ENCODE results near the gene PRODH2.

The PRODH2 gene

DNA sequence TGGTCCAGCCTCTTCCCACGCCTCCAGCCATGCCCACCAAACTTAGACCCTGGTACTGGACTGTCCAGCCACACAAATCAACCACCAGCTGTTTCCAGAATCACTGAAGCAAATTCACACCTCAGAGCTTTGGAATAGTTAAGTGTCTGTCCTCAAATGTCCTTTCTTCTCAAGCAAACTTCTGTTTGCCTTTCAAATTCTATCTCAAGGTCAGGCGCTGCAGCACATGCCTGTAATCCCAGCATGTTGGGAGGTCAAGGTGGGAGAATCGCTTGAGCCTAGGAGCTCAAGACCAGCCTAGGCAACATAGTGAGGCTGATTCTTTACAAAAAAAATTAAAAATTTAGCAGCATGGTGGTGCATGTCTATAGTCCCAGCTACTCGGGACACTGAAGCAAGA, 19.4 kb upstream of the PRODH2 start:
- TF ChIP-seq, protein P1, sequence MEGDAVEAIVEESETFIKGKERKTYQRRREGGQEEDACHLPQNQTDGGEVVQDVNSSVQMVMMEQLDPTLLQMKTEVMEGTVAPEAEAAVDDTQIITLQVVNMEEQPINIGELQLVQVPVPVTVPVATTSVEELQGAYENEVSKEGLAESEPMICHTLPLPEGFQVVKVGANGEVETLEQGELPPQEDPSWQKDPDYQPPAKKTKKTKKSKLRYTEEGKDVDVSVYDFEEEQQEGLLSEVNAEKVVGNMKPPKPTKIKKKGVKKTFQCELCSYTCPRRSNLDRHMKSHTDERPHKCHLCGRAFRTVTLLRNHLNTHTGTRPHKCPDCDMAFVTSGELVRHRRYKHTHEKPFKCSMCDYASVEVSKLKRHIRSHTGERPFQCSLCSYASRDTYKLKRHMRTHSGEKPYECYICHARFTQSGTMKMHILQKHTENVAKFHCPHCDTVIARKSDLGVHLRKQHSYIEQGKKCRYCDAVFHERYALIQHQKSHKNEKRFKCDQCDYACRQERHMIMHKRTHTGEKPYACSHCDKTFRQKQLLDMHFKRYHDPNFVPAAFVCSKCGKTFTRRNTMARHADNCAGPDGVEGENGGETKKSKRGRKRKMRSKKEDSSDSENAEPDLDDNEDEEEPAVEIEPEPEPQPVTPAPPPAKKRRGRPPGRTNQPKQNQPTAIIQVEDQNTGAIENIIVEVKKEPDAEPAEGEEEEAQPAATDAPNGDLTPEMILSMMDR (IDR thresholded peaks at IDR 0.05; ENCODE audit: low read depth, low read length): no peak
- Histone ChIP-seq H3K27me3 (peaks cover 39% of the 10 kb centered on the region), H3K4me3 (ENCODE audit: low read depth, low read length) (no peak overlapping the region), H3K4me1 (no peaks in the 10 kb centered on the region), H3K9me3 (no peaks in the 10 kb centered on the region), H3K36me3 (no peaks in the 10 kb centered on the region)
- DNase-seq: no peak

DNA sequence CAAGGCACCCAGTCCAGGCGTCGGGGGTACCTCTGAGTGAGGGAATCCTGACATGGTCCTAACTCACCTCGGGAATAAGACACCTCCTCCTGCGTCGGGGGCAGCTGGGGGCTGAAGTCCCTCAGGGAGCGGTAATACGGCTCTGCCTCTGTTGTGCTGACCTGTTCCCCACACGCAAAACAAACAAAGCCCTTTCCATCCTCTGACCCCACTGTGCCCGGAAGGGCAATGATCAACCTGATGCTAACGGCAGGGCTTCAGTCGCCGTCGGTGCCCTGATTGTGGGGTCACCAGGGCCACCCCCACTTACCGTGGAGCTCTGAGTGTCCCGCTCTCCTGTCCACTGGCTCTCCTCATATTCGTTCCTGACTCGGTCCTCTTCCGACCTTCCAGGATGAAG, 18.3 kb upstream of the PRODH2 start:
- peaks cover 33% of the 10 kb centered on the region for H3K27me3 ChIP-seq
- H3K4me1 ChIP-seq: no peaks in the 10 kb centered on the region
- no peak for DNase-seq
- no peak overlapping the region for H3K4me3 ChIP-seq (ENCODE audit: low read depth, low read length)
- no peaks in the 10 kb centered on the region for H3K9me3 ChIP-seq
- TF ChIP-seq, protein P1 (IDR thresholded peaks at IDR 0.05; ENCODE audit: low read depth, low read length): no peak
- H3K36me3 ChIP-seq: no peaks in the 10 kb centered on the region

GRCh38 chr19:35828692-35829301, 16.2 kb upstream of the PRODH2 start:
- no peaks in the 10 kb centered on the region for H3K9me3 ChIP-seq
- H3K4me3 ChIP-seq (ENCODE audit: low read depth, low read length): no peak overlapping the region
- H3K4me1 ChIP-seq: no peaks in the 10 kb centered on the region
- H3K27me3 ChIP-seq: peaks cover 23% of the 10 kb centered on the region
- TF ChIP-seq, protein P1 (IDR thresholded peaks at IDR 0.05; ENCODE audit: low read depth, low read length): no peak
- no peak for DNase-seq
- no peaks in the 10 kb centered on the region for H3K36me3 ChIP-seq

GRCh38 chr19:35824150-35824549, 11.5 kb upstream of the PRODH2 start:
- TF ChIP-seq, protein P1 (IDR thresholded peaks at IDR 0.05; ENCODE audit: low read depth, low read length): no peak
- DNase-seq: no peak
- no peaks in the 10 kb centered on the region for H3K4me1 ChIP-seq
- H3K9me3 ChIP-seq: no peaks in the 10 kb centered on the region
- no peaks in the 10 kb centered on the region for H3K36me3 ChIP-seq
- H3K27me3 ChIP-seq: peaks cover 3% of the 10 kb centered on the region; the same call in 1 of the 2 replicates
- H3K4me3 ChIP-seq (ENCODE audit: low read depth, low read length): no peak overlapping the region

GRCh38 chr19:35822579-35822978, 9.9 kb upstream of the PRODH2 start:
- Histone ChIP-seq H3K4me3 (ENCODE audit: low read depth, low read length) (no peak overlapping the region), H3K4me1 (no peaks in the 10 kb centered on the region), H3K27me3 (peaks cover 3% of the 10 kb centered on the region; the same call in 1 of the 2 replicates), H3K9me3 (no peaks in the 10 kb centered on the region), H3K36me3 (no peaks in the 10 kb centered on the region)
- TF ChIP-seq, protein P1 (IDR thresholded peaks at IDR 0.05; ENCODE audit: low read depth, low read length): no peak
- no peak for DNase-seq

GRCh38 chr19:35818445-35818844, 5.8 kb upstream of the PRODH2 start:
- H3K4me1 ChIP-seq: no peaks in the 10 kb centered on the region
- H3K36me3 ChIP-seq: no peaks in the 10 kb centered on the region
- H3K27me3 ChIP-seq: no peaks in the 10 kb centered on the region
- no peaks in the 10 kb centered on the region; the same call in 1 of the 2 replicates for H3K9me3 ChIP-seq
- no peak for DNase-seq
- TF ChIP-seq, protein P1 (IDR thresholded peaks at IDR 0.05; ENCODE audit: low read depth, low read length): no peak
- H3K4me3 ChIP-seq (ENCODE audit: low read depth, low read length): no peak overlapping the region
